Peyer's patch (tissue), 4 donors: ENCODE data around the gene TAF5.

Source experiments
- POLR2A ChIP-seq, 2 donors: fragments of 450-650 bp; IDR thresholded peaks; one replicate each; pipeline ENCODE4 v1.5.1; 2017; ENCODE audit warnings: antibody characterized with exemption in 2 of 2, mild to moderate bottlenecking in 2 of 2, moderate library complexity in 2 of 2
- TF ChIP-seq, protein P1 (sequence below), 6 experiments: fragments of 450-650 bp in 4 of 6; fragments of 200-600 bp in 2 of 6; sonication (generic) in 1 of 6; IDR thresholded peaks; one replicate each; pipeline ENCODE4 v1.5.1; 2017 to 2019; ENCODE audit warnings: antibody characterized with exemption in 6 of 6, mild to moderate bottlenecking in 3 of 6, moderate library complexity in 1 of 6

DNA sequence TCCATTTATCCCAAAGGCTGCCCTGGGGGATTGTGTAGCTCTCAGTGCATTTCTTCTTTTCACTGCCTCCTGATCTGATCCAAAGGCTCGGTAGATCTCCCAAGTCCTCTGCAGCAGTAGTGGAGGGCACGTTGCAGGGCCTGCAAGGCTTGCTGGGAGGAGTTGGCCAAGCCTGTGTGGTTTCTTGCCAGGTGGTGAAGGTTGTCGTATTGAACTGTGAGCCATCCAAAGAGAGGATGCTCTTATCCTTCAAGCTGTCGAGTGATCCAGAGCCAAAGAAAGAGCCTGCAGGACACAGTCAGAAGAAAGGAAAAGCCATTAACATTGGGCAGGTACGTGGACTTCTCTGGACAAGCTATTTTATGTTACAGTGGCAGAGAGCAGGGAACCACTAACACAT lies 49.8 kb downstream of the TAF5 start:
- TF ChIP-seq, protein P1, sequence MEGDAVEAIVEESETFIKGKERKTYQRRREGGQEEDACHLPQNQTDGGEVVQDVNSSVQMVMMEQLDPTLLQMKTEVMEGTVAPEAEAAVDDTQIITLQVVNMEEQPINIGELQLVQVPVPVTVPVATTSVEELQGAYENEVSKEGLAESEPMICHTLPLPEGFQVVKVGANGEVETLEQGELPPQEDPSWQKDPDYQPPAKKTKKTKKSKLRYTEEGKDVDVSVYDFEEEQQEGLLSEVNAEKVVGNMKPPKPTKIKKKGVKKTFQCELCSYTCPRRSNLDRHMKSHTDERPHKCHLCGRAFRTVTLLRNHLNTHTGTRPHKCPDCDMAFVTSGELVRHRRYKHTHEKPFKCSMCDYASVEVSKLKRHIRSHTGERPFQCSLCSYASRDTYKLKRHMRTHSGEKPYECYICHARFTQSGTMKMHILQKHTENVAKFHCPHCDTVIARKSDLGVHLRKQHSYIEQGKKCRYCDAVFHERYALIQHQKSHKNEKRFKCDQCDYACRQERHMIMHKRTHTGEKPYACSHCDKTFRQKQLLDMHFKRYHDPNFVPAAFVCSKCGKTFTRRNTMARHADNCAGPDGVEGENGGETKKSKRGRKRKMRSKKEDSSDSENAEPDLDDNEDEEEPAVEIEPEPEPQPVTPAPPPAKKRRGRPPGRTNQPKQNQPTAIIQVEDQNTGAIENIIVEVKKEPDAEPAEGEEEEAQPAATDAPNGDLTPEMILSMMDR (IDR thresholded peaks at IDR 0.05): no peak
- TF ChIP-seq POLR2A (IDR thresholded peaks at IDR 0.05): no peak
